Psoas muscle (tissue), 8 donors: ENCODE data around the gene ZNF618. TPM values are rescaled to one million over a fixed set of nuclear protein-coding genes. Genes with fewer than 3 reads are reported as not detected.

Experiments used
- ATAC-seq, 4 donors: fragments of 200-7000 bp; cut with Tn5 transposase; one replicate each; pipeline ENCODE4 v1.9.1; 2020; ENCODE audit warnings: moderate library complexity in 3 of 4, mild to moderate bottlenecking in 2 of 4
- DNase-seq, 2 donors: peaks; one replicate each; pipeline ENCODE4 v3.0.0-alpha.2; 2020
- H3K27ac ChIP-seq: fragments of 200-600 bp; one replicate; pipeline ENCODE4 v1.8.0; 2022
- H3K27me3 ChIP-seq, 3 donors: fragments of 200-600 bp in 1 of 3; one replicate each; pipeline versions ENCODE4 v1.6.1 to v1.8.0; 2013 to 2022; ENCODE audit warnings: low read length in 2 of 3, mild to moderate bottlenecking in 2 of 3, moderate library complexity in 1 of 3; ENCODE audit not compliant: insufficient read depth in 3 of 3
- H3K36me3 ChIP-seq, 2 donors: fragments of 200-600 bp in 1 of 2; one replicate each; pipeline versions ENCODE4 v1.6.1 to v1.8.0; 2013 to 2022; ENCODE audit warnings: low read depth in 1 of 2, mild to moderate bottlenecking in 1 of 2, moderate library complexity in 1 of 2; ENCODE audit not compliant: insufficient read depth in 1 of 2
- H3K4me1 ChIP-seq: fragments of 200-600 bp; one replicate; pipeline ENCODE4 v1.8.0; 2022
- H3K4me3 ChIP-seq: fragments of 200-600 bp; one replicate; pipeline ENCODE4 v1.8.0; 2022; ENCODE audit warnings: mild to moderate bottlenecking
- H3K9me3 ChIP-seq: fragments of 200-600 bp; one replicate; pipeline ENCODE4 v1.8.0; 2022
- WGBS, 3 donors: extraction: QIAGEN DNeasy Blood & Tissue Kit; methylation state at CpG; one replicate each; pipeline versions ENCODE4 v1.1.6 to v1.1.7; 2013; 5-methylcytosine and 5-hydroxymethylcytosine counted together
- intact Hi-C, 2 donors: fragments of 100-400 bp; cut with DNase I; formaldehyde crosslinking; loops; one replicate each; pipeline versions ENCODE4 v1.11.0 to v1.14.2; 2022
- polyA plus RNA-seq, 3 donors: library from polyadenylated mRNA; stranded (reverse); fragments of 200-250 nt; gene quantifications; one replicate each; pipeline ENCODE4 v1.2.3, GENCODE V29; 2013
- total RNA-seq, 4 donors: library from RNA; stranded (reverse); fragmentation: NEBNext Ultra II Directional in 2 of 4; extraction: Animal tissue kit (Norgen Biotek cat#: 25700) in 2 of 4; gene quantifications; one replicate each; pipeline versions ENCODE4 v1.2.1 to v1.2.4, GENCODE V29; 2021 to 2023
- TF ChIP-seq, protein P1 (sequence below): fragments of 200-600 bp; IDR thresholded peaks from one replicate; pipeline ENCODE4 v1.8.0; 2022; ENCODE audit warnings: antibody characterized with exemption
- donor health status: healthy with polysubstance abuse.
- donor health status: DM: no; HTN: no; CAD: no; lungs with moderate emphysema.
- donor health status: Bipolar disorder and iron deficiency.
- donor health status: healthy.
- donor health status: DM: yes; HTN: yes; CAD: no.
- donor health status: DM: no; HTN: no; CAD: no.
- donor health status: DM: no; HTN: no; CAD: no.
- donor health status: DM: yes; HTN: yes; CAD: no.

The ZNF618 gene
- total and polyA plus RNA-seq, 7 donors = 0.31 to 2.7 (median 1.2) TPM

DNA sequence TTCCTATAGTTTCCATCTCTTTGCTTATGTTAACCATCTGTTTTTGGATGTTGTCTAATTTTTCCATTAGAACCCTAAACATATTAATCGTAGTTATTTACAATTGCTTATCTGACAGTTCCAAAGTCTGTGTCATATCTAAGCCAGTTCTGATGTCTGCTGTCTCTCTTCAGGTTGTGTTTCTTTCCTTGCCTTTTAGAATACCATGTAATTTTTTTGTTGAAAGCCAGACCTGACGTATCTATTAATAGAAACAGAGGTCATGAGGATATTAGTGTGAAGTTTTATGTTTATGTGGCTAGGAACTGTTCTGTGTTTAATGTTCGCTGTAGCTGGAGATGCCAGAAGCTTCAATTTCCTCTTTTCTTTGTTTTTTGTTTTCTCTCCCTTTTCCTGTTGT lies 52.2 kb downstream of the ZNF618 start:
- TF ChIP-seq, protein P1, sequence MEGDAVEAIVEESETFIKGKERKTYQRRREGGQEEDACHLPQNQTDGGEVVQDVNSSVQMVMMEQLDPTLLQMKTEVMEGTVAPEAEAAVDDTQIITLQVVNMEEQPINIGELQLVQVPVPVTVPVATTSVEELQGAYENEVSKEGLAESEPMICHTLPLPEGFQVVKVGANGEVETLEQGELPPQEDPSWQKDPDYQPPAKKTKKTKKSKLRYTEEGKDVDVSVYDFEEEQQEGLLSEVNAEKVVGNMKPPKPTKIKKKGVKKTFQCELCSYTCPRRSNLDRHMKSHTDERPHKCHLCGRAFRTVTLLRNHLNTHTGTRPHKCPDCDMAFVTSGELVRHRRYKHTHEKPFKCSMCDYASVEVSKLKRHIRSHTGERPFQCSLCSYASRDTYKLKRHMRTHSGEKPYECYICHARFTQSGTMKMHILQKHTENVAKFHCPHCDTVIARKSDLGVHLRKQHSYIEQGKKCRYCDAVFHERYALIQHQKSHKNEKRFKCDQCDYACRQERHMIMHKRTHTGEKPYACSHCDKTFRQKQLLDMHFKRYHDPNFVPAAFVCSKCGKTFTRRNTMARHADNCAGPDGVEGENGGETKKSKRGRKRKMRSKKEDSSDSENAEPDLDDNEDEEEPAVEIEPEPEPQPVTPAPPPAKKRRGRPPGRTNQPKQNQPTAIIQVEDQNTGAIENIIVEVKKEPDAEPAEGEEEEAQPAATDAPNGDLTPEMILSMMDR = no peak
- Histone ChIP-seq H3K9me3 (peaks cover 17% of the 10 kb centered on the region), H3K27ac (no peak overlapping the region), H3K36me3 (no peaks in the 10 kb centered on the region), H3K4me3 (no peak overlapping the region), H3K27me3 (no peaks in the 10 kb centered on the region), H3K4me1 (peaks cover 17% of the 10 kb centered on the region)
- intact Hi-C loops = no loop called here
- DNase-seq = no peak
- 54 to 72% (median 62%) methylated on average over 3 of the region's 3 CpGs for WGBS, 3 donors
- no peak for ATAC-seq

DNA sequence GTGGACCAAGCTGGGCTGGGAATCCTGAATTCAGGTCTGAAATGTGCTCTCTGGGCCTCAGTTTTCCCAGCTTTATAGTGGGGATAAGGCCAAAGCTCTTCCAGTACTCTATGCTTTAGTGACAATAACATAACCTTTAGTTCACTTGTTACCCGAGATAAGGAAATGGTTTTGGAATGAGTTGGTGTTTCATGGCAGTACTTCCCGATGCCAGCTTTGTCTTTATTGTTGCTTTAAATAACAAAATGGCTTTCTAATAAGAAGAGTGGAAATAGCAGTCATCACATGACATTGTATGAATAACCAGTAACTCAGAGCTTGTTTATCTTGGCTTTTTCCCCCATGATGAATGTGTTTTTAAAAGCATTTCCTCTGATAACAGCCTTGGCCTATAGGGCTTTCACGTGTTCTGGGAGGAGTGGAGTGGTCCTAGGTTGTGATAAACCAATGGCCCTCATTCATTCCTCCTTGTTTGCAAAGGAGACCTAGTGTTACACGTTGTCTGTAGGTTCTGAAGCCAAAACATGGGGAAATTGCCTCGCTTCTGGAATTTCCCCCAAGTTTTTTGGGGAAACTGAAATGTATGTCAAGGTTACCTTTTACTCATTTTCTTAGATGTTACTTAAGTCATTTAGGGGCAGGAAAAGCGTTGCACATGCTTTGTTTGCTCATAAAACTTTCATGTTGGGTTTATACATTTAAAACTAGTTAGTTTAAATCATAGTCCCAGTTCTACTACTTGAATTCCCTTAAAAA lies 53.7 kb downstream of the ZNF618 start:
- Histone ChIP-seq H3K27me3 (no peaks in the 10 kb centered on the region), H3K4me3 (no peak overlapping the region), H3K27ac (no peak overlapping the region), H3K9me3 (peaks cover 9% of the 10 kb centered on the region), H3K36me3 (no peaks in the 10 kb centered on the region), H3K4me1 (peaks cover 17% of the 10 kb centered on the region)
- DNase-seq = no peak
- intact Hi-C loops = no loop called here
- no peak for ATAC-seq
- TF ChIP-seq, protein P1 = no peak
- WGBS, 3 donors = 70 to 78% (median 71%) methylated on average over 6 of the region's 6 CpGs

DNA sequence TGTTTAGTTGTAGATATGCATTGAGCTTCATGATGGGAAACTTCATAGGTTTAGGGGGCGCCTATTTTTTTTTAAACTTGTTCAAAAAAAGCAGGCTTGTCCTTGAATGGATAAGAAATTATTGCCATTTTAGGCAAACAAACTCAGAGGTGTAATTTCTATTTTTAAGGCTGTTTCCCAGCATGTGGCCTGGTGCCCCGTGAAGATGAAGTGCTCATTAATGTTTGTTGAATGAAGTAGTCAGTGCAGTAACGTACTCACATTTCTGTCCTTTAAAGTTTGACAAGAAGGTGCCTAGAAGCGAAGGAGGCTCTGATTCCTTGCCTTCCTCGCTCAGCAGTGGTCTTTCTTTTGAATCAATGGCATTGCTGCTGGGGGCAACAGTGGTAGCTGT lies 54.3 kb downstream of the ZNF618 start:
- Histone ChIP-seq H3K27ac (no peak overlapping the region), H3K4me3 (no peak overlapping the region), H3K36me3 (no peaks in the 10 kb centered on the region), H3K4me1 (peaks cover 17% of the 10 kb centered on the region), H3K27me3 (no peaks in the 10 kb centered on the region), H3K9me3 (peaks cover 9% of the 10 kb centered on the region)
- intact Hi-C loops = no loop called here
- ATAC-seq = no peak
- WGBS, 3 donors = 91 to 98% (median 91%) methylated on average over 5 of the region's 5 CpGs
- TF ChIP-seq, protein P1 = no peak
- no peak for DNase-seq

DNA sequence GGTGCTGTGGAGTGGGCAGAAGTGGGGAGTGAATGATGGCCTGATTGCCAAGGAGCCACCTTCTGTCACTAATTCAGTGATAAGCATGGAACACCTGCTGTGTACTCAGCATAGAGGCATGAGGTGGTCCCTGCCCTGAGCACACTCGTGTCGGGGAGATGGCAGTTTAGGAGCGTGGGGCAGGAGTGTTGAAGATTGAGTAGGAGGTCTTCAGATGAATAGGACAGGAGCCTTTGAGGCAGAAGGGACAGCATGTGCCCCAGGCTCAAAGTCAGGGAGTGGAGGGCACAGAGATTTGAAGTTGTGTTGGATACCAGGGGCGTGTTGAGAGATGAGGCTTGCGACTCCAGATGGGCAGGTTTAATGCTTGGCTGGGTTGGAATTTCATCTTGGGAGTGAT lies 55.0 kb downstream of the ZNF618 start:
- H3K27ac ChIP-seq = no peak overlapping the region
- H3K27me3 ChIP-seq = no peaks in the 10 kb centered on the region
- H3K4me1 ChIP-seq = peaks cover 17% of the 10 kb centered on the region
- TF ChIP-seq, protein P1 = no peak
- H3K4me3 ChIP-seq = no peak overlapping the region
- H3K9me3 ChIP-seq = peaks cover 9% of the 10 kb centered on the region
- intact Hi-C loops = no loop called here
- no peaks in the 10 kb centered on the region for H3K36me3 ChIP-seq
- WGBS, 3 donors = 98% methylated on average over 5 of the region's 5 CpGs
- DNase-seq (no peak), ATAC-seq (no peak)

DNA sequence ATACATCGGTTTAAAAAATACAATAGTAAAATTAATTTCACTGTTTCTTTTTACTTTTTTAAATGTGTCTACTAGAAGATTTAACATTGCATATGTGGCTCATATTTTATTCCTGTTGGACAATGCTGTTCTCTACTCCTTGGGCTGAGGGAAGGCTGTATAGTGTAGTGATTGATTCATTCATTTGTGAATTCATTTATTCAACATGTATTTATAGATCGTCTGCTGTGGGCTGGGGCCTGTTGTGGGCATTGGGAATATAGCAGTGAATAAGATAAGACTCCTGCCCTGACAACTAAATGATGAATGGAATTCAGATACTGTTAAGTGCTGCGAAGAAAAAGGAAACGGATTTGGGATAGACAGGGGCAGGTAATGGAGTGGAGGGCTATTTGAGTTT lies 55.7 kb downstream of the ZNF618 start:
- H3K9me3 ChIP-seq = peaks cover 9% of the 10 kb centered on the region
- no peak overlapping the region for H3K27ac ChIP-seq
- no peaks in the 10 kb centered on the region for H3K27me3 ChIP-seq
- ATAC-seq (no peak), DNase-seq (no peak)
- peaks cover 17% of the 10 kb centered on the region for H3K4me1 ChIP-seq
- TF ChIP-seq, protein P1 = no peak
- intact Hi-C loops = no loop called here
- WGBS, 3 donors = 95 to 96% (median 96%) methylated on average over 4 of the region's 4 CpGs
- H3K4me3 ChIP-seq = no peak overlapping the region
- no peaks in the 10 kb centered on the region for H3K36me3 ChIP-seq
